HepG2 (cell line): ENCODE results near the gene ETFDH. TPM values are rescaled to one million over a fixed set of nuclear protein-coding genes. Genes with fewer than 3 reads are reported as not detected.

Source experiments
- ARNTL ChIP-seq: sonication (generic); formaldehyde crosslinking; IDR thresholded peaks from 2 replicates; pipeline ENCODE4 v1.4.0; 2020; ENCODE audit warnings: mild to moderate bottlenecking, missing genetic modification reagents
- GATA4 ChIP-seq: sonication (generic); IDR thresholded peaks from 2 replicates; pipeline ENCODE4 v1.6.1; 2016; ENCODE audit warnings: antibody characterized with exemption, low read depth, borderline replicate concordance
- HES4 ChIP-seq: sonication (generic); formaldehyde crosslinking; IDR thresholded peaks from 2 replicates; pipeline ENCODE4 v1.9.0; 2021; ENCODE audit warnings: mild to moderate bottlenecking, missing genetic modification reagents, borderline replicate concordance
- NR1H2 ChIP-seq: sonication (generic); formaldehyde crosslinking; IDR thresholded peaks from 2 replicates; pipeline ENCODE4 v1.8.1; 2022; ENCODE audit warnings: low read depth, missing genetic modification reagents, borderline replicate concordance
- PAX8 ChIP-seq: sonication (generic); formaldehyde crosslinking; IDR thresholded peaks from 2 replicates; pipeline ENCODE4 v1.8.0; 2022; ENCODE audit warnings: mild to moderate bottlenecking, missing genetic modification reagents, borderline replicate concordance
- SAP130 ChIP-seq: IDR thresholded peaks from 2 replicates; pipeline ENCODE4 v1.6.1; 2016; ENCODE audit warnings: low read depth
- SIN3A ChIP-seq: IDR thresholded peaks from 2 replicates; pipeline ENCODE4 v1.6.1; 2011; ENCODE audit warnings: low read depth, mild to moderate bottlenecking, control low read depth, low read length, borderline replicate concordance
- STAG1 ChIP-seq: sonication (generic); formaldehyde crosslinking; IDR thresholded peaks from 2 replicates; pipeline ENCODE4 v1.4.0; 2020; ENCODE audit warnings: missing genetic modification reagents
- ZNF343 ChIP-seq: sonication (generic); formaldehyde crosslinking; IDR thresholded peaks from 2 replicates; pipeline ENCODE4 v1.4.0; 2020; ENCODE audit warnings: mild to moderate bottlenecking, missing genetic modification reagents
- polyA plus RNA-seq, 8 experiments: library from polyadenylated mRNA; depleted of rRNA in 3 of 8; stranded (reverse) in 7 of 8; unstranded in 1 of 8; fragments of >200 nt; fragmentation: Illumina TruSeq in 4 of 8; extraction: Trizol in 4 of 8; gene quantifications; 2 replicates each; pipeline versions ENCODE4 v1.2.1 to v1.2.3, GENCODE V29; 2011 to 2016; ENCODE audit warnings: low read depth in 4 of 8, missing spikeins in 1 of 8, mixed read lengths in 1 of 8; ENCODE audit not compliant: insufficient read depth in 1 of 8
- total RNA-seq, 5 experiments: library from RNA; depleted of rRNA; stranded (reverse); fragments of >200 nt; fragmentation: Illumina TruSeq; extraction: Trizol; gene quantifications; 2 replicates each; pipeline ENCODE4 v1.2.3, GENCODE V29; 2016; ENCODE audit warnings: low read depth in 1 of 5
- TF ChIP-seq, protein P1 (sequence below): sonication (generic); formaldehyde crosslinking; IDR thresholded peaks from 2 replicates; pipeline ENCODE4 v1.8.1; 2023; ENCODE audit warnings: mild to moderate bottlenecking, missing genetic modification reagents
- TF ChIP-seq, protein P2 (sequence below): sonication (generic); formaldehyde crosslinking; IDR thresholded peaks from 2 replicates; pipeline ENCODE4 v1.5.0; 2020; ENCODE audit warnings: mild to moderate bottlenecking, missing genetic modification reagents, borderline replicate concordance
- TF ChIP-seq, protein P3 (sequence below): sonication (generic); formaldehyde crosslinking; IDR thresholded peaks from 2 replicates; pipeline ENCODE4 v1.4.0; 2020; ENCODE audit warnings: mild to moderate bottlenecking, missing genetic modification reagents

The ETFDH gene
- total and polyA plus RNA-seq, 2 of the 13 experiments (the other 11 are each of a cell fraction or from before 2014, with no cell fraction given): 14.7 to 17.8 TPM

DNA sequence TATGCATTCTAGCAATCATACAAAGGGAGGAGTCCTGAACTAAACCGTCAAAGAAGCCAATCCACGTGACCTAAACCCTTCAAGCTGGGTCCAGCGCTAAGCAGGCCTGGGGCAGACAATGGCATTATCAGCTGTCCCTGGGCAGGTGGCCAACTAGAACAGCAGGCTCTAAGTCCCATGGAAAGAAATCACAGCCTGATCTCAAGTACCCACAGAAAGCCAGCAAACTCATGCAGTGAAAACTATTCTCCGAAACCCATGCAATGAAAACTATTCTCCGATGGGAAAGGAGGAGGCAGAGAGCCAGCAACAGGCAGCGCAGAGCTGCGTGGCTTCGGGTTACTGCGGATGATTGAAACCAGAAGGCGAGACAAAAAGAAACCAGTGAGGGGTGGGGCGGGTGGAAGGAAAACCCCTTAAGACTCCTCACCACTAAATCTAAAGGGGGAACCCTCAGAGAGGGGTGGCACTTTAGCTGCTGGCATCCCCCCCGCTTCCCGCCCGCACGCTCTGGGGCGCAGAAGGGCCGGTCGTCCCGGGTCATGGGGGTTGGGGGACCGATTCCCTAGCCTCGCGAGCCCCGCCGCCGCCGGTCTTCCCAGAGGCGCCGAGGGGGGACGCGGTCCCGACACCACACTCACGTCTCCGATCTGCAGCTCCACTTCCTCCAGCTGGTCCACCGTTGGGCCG lies 976 bp upstream of the ETFDH start (continued):
- TF ChIP-seq, protein P1, sequence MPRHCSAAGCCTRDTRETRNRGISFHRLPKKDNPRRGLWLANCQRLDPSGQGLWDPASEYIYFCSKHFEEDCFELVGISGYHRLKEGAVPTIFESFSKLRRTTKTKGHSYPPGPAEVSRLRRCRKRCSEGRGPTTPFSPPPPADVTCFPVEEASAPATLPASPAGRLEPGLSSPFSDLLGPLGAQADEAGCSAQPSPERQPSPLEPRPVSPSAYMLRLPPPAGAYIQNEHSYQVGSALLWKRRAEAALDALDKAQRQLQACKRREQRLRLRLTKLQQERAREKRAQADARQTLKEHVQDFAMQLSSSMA: peak; percentile 16; the same call in 1 of the 2 replicates
- TF ChIP-seq STAG1 (CRISPR knock-in tag): no peak
- TF ChIP-seq PAX8 (CRISPR knock-in tag): 0 out of 2 replicates have a peak, but pooled peaks have one; percentile 63
- no peak for TF ChIP-seq NR1H2 (CRISPR knock-in tag)
- peak; percentile 41 for TF ChIP-seq SAP130 (CRISPR knock-in tag)
- no peak for TF ChIP-seq GATA4
- peak; percentile 78; the same call in 1 of the 2 replicates for TF ChIP-seq ZNF343 (CRISPR knock-in tag)
- TF ChIP-seq, protein P2, sequence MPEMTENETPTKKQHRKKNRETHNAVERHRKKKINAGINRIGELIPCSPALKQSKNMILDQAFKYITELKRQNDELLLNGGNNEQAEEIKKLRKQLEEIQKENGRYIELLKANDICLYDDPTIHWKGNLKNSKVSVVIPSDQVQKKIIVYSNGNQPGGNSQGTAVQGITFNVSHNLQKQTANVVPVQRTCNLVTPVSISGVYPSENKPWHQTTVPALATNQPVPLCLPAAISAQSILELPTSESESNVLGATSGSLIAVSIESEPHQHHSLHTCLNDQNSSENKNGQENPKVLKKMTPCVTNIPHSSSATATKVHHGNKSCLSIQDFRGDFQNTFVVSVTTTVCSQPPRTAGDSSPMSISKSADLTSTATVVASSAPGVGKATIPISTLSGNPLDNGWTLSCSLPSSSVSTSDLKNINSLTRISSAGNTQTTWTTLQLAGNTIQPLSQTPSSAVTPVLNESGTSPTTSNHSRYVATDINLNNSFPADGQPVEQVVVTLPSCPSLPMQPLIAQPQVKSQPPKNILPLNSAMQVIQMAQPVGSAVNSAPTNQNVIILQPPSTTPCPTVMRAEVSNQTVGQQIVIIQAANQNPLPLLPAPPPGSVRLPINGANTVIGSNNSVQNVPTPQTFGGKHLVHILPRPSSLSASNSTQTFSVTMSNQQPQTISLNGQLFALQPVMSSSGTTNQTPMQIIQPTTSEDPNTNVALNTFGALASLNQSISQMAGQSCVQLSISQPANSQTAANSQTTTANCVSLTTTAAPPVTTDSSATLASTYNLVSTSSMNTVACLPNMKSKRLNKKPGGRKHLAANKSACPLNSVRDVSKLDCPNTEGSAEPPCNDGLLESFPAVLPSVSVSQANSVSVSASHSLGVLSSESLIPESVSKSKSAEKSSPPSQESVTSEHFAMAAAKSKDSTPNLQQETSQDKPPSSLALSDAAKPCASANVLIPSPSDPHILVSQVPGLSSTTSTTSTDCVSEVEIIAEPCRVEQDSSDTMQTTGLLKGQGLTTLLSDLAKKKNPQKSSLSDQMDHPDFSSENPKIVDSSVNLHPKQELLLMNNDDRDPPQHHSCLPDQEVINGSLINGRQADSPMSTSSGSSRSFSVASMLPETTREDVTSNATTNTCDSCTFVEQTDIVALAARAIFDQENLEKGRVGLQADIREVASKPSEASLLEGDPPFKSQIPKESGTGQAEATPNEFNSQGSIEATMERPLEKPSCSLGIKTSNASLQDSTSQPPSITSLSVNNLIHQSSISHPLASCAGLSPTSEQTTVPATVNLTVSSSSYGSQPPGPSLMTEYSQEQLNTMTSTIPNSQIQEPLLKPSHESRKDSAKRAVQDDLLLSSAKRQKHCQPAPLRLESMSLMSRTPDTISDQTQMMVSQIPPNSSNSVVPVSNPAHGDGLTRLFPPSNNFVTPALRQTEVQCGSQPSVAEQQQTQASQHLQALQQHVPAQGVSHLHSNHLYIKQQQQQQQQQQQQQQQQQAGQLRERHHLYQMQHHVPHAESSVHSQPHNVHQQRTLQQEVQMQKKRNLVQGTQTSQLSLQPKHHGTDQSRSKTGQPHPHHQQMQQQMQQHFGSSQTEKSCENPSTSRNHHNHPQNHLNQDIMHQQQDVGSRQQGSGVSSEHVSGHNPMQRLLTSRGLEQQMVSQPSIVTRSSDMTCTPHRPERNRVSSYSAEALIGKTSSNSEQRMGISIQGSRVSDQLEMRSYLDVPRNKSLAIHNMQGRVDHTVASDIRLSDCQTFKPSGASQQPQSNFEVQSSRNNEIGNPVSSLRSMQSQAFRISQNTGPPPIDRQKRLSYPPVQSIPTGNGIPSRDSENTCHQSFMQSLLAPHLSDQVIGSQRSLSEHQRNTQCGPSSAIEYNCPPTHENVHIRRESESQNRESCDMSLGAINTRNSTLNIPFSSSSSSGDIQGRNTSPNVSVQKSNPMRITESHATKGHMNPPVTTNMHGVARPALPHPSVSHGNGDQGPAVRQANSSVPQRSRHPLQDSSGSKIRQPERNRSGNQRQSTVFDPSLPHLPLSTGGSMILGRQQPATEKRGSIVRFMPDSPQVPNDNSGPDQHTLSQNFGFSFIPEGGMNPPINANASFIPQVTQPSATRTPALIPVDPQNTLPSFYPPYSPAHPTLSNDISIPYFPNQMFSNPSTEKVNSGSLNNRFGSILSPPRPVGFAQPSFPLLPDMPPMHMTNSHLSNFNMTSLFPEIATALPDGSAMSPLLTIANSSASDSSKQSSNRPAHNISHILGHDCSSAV (CRISPR knock-in tag): no peak
- TF ChIP-seq, protein P3, sequence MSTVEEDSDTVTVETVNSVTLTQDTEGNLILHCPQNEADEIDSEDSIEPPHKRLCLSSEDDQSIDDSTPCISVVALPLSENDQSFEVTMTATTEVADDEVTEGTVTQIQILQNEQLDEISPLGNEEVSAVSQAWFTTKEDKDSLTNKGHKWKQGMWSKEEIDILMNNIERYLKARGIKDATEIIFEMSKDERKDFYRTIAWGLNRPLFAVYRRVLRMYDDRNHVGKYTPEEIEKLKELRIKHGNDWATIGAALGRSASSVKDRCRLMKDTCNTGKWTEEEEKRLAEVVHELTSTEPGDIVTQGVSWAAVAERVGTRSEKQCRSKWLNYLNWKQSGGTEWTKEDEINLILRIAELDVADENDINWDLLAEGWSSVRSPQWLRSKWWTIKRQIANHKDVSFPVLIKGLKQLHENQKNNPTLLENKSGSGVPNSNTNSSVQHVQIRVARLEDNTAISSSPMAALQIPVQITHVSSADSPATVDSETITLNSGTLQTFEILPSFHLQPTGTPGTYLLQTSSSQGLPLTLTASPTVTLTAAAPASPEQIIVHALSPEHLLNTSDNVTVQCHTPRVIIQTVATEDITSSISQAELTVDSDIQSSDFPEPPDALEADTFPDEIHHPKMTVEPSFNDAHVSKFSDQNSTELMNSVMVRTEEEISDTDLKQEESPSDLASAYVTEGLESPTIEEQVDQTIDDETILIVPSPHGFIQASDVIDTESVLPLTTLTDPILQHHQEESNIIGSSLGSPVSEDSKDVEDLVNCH: 0 out of 2 replicates have a peak, but pooled peaks have one; percentile 51
- TF ChIP-seq HES4: 0 out of 2 replicates have a peak, but pooled peaks have one; percentile 14
- TF ChIP-seq ARNTL (CRISPR knock-in tag): peak; percentile 50
- TF ChIP-seq SIN3A: 0 out of 2 replicates have a peak, but pooled peaks have one; percentile 37
